Neutrophil (primary cell): ENCODE data around the gene SLC7A8.
A peak's percentile ranks its signal among the peaks of the same experiment; 100 is the strongest.

Experiments used
- H3K27ac ChIP-seq: fragments of 200-600 bp; sonication (generic); 2 replicates; pipeline ENCODE4 v1.5.1; 2016; ENCODE audit warnings: mild to moderate bottlenecking, moderate library complexity
- H3K27me3 ChIP-seq: fragments of 200-600 bp; sonication (generic); 2 replicates; pipeline ENCODE4 v1.6.0; 2016; ENCODE audit warnings: mild to moderate bottlenecking
- H3K36me3 ChIP-seq: fragments of 200-600 bp; sonication (generic); 2 replicates; pipeline ENCODE4 v1.5.1; 2017
- H3K4me1 ChIP-seq, 2 experiments: fragments of 200-600 bp in 1 of 2; sonication (generic) in 1 of 2; 1 replicate in 1 of 2; 2 replicates in 1 of 2; pipeline versions ENCODE4 v1.5.1 to v1.6.1; 2013 to 2016; ENCODE audit warnings: low read depth in 1 of 2, low read length in 1 of 2, mild to moderate bottlenecking in 1 of 2, moderate library complexity in 1 of 2; ENCODE audit not compliant: control insufficient read depth in 1 of 2, insufficient read depth in 1 of 2
- H3K4me3 ChIP-seq, 2 experiments: fragments of 200-600 bp in 1 of 2; sonication (generic) in 1 of 2; 1 replicate in 1 of 2; 2 replicates in 1 of 2; pipeline ENCODE4 v1.5.1; 2013 to 2016; ENCODE audit warnings: low read depth in 1 of 2, low read length in 1 of 2, mild to moderate bottlenecking in 1 of 2, moderate library complexity in 1 of 2
- H3K9me3 ChIP-seq: fragments of 200-600 bp; sonication (generic); 2 replicates; pipeline ENCODE4 v1.5.1; 2016
- CTCF ChIP-seq: fragments of 200-600 bp; sonication (generic); IDR thresholded peaks from 2 replicates; pipeline ENCODE4 v1.5.1; 2016; ENCODE audit warnings: antibody characterized with exemption

SLC7A8 gene

GRCh38 chr14:23181946-23182345 lies 1.5 kb downstream of the SLC7A8 start:
- no peaks in the 10 kb centered on the region for H3K36me3 ChIP-seq
- no peak overlapping the region for H3K27ac ChIP-seq
- H3K4me3 ChIP-seq, result peak overlapping the region in 1 of 2 experiments; percentile 66
- TF ChIP-seq CTCF, result no peak
- no peaks in the 10 kb centered on the region for H3K27me3 ChIP-seq
- no peaks in the 10 kb centered on the region for H3K9me3 ChIP-seq
- peaks cover 8 to 18% of the 10 kb centered on the region in 2 experiments for H3K4me1 ChIP-seq

- Histone ChIP-seq H3K4me3 (no peak overlapping the region), H3K36me3 (no peaks in the 10 kb centered on the region), H3K4me1 (peaks cover 8 to 18% of the 10 kb centered on the region in 2 experiments), H3K27me3 (no peaks in the 10 kb centered on the region), H3K9me3 (no peaks in the 10 kb centered on the region), H3K27ac (no peak overlapping the region)
- TF ChIP-seq CTCF, result no peak
Measured at GRCh38 chr14:23181453-23181852, 2.0 kb downstream of the SLC7A8 start.

GRCh38 chr14:23177181-23177580 lies 6.3 kb downstream of the SLC7A8 start:
- Histone ChIP-seq H3K36me3 (no peaks in the 10 kb centered on the region), H3K4me1 (peaks cover 10 to 11% of the 10 kb centered on the region in 2 experiments), H3K27ac (no peak overlapping the region), H3K27me3 (no peaks in the 10 kb centered on the region), H3K4me3 (no peak overlapping the region), H3K9me3 (no peaks in the 10 kb centered on the region)
- no peak for TF ChIP-seq CTCF

- H3K27ac ChIP-seq, result no peak overlapping the region
- no peak overlapping the region for H3K4me3 ChIP-seq
- no peaks in the 10 kb centered on the region for H3K9me3 ChIP-seq
- H3K4me1 ChIP-seq, result peaks cover 6 to 8% of the 10 kb centered on the region in 2 experiments
- no peaks in the 10 kb centered on the region for H3K27me3 ChIP-seq
- TF ChIP-seq CTCF, result no peak
- no peaks in the 10 kb centered on the region for H3K36me3 ChIP-seq
Measured at GRCh38 chr14:23175823-23176222, 7.6 kb downstream of the SLC7A8 start.

GRCh38 chr14:23174296-23175184 lies 8.9 kb downstream of the SLC7A8 start:
- H3K36me3 ChIP-seq, result no peaks in the 10 kb centered on the region
- no peaks in the 10 kb centered on the region for H3K27me3 ChIP-seq
- no peaks in the 10 kb centered on the region for H3K9me3 ChIP-seq
- TF ChIP-seq CTCF, result no peak
- no peak overlapping the region for H3K4me3 ChIP-seq
- no peak overlapping the region for H3K27ac ChIP-seq
- H3K4me1 ChIP-seq, result peaks cover 6 to 8% of the 10 kb centered on the region in 2 experiments
